ENCODE results near the gene KIF2A.

Gene KIF2A

DNA sequence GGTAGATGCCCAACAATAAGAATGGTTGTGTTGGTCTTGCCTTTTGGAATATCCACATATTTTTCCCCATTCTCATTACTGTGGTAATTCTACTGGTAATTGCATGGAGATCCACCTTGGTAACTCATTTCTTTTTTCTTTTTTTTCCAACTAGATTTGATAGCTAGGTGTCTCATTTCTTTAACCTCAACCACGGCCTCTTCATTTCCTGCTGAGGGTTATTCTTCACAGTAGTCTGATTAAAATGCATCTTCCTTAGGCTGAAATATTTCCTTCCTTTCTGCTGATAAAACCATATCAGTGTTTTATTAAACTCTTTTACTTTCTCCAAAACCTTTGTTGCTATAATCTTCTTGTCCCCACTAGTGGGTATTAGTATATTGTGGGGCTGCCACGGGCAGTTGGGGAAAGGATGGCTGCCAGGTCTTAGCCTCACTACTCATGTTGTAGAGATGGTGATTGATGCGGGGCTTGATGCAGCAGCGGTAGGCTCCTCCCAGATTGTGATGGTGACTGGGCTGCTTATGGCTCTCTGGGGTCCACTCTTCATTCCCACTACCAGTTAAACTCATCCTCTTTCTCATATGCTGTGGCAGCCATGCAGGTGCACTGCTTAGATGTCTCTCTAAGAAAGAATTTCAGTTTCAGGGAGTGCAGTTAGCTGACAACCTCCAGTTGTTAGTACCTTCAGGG is 35.9 kb downstream of the KIF2A start:
- no peak for DNase-seq (ENCODE audit: low read depth)
- H3K4me3 ChIP-seq (ENCODE audit: low read depth, low read length) = no peak overlapping the region
- TF ChIP-seq, protein P1, sequence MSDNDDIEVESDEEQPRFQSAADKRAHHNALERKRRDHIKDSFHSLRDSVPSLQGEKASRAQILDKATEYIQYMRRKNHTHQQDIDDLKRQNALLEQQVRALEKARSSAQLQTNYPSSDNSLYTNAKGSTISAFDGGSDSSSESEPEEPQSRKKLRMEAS (IDR thresholded peaks at IDR 0.05; ENCODE audit: low read depth, low read length) = no peak
- TF ChIP-seq POLR2A (IDR thresholded peaks at IDR 0.05; ENCODE audit: extremely low read depth, insufficient read length) = no peak

GRCh38 chr5:62342476-62342837 is 36.5 kb downstream of the KIF2A start:
- no peak overlapping the region for H3K4me3 ChIP-seq (ENCODE audit: low read depth, low read length)
- TF ChIP-seq CTCF (IDR thresholded peaks at IDR 0.05; ENCODE audit: low read depth, low read length) = no peak
- no peak for TF ChIP-seq MYC (IDR thresholded peaks at IDR 0.05; ENCODE audit: low read depth, low read length)
- TF ChIP-seq, protein P1 (IDR thresholded peaks at IDR 0.05; ENCODE audit: low read depth, low read length) = no peak
- no peak for TF ChIP-seq POLR2A (IDR thresholded peaks at IDR 0.05; ENCODE audit: extremely low read depth, insufficient read length)
- DNase-seq (ENCODE audit: low read depth) = no peak

GRCh38 chr5:62343428-62343827 is 37.4 kb downstream of the KIF2A start:
- DNase-seq (ENCODE audit: low read depth) = no peak
- H3K4me3 ChIP-seq (ENCODE audit: low read depth, low read length) = no peak overlapping the region
- no peak for TF ChIP-seq POLR2A (IDR thresholded peaks at IDR 0.05; ENCODE audit: extremely low read depth, insufficient read length)
- TF ChIP-seq, protein P1 (IDR thresholded peaks at IDR 0.05; ENCODE audit: low read depth, low read length) = no peak
- no peak for TF ChIP-seq CTCF (IDR thresholded peaks at IDR 0.05; ENCODE audit: low read depth, low read length)
- no peak for TF ChIP-seq MYC (IDR thresholded peaks at IDR 0.05; ENCODE audit: low read depth, low read length)

DNA sequence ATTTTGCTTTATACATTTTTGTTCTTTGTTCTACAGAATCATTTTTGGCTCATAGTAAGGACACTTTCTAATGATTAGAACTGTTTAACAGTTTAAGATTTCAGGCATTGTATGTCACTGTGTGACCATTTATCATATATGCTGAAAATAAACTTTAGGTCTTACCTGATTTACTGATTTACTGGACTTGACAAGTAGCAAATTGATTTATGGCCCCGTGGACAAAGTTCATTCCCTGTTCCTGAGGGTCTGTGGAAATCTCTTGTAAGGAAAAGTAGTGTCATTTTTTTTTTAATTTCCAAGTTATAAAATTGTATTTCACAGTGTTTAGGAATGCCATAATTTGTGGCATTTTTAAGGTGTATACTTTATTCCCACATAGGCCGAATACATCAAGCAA is 40.7 kb downstream of the KIF2A start:
- DNase-seq (ENCODE audit: low read depth) = no peak
- TF ChIP-seq CTCF (IDR thresholded peaks at IDR 0.05; ENCODE audit: low read depth, low read length) = no peak
- TF ChIP-seq POLR2A (IDR thresholded peaks at IDR 0.05; ENCODE audit: extremely low read depth, insufficient read length) = no peak
- no peak for TF ChIP-seq MYC (IDR thresholded peaks at IDR 0.05; ENCODE audit: low read depth, low read length)
- TF ChIP-seq, protein P1 (IDR thresholded peaks at IDR 0.05; ENCODE audit: low read depth, low read length) = no peak
- H3K4me3 ChIP-seq (ENCODE audit: low read depth, low read length) = no peak overlapping the region

DNA sequence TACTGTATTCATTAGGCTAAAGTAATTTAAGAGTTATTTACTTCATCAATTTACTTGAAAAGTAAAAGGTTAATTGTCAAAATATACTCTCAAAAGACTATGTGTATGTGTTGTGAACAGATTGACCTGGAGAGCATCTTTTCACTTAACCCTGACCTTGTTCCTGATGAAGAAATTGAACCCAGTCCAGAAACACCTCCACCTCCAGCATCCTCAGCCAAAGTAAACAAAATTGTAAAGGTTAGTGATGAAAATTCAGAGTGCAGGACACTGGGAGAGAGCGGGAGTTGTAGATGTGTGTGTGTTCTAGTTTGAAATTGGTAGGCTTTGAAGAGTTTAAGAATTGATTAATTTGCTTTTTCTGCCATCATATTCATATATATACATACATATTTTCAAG is 41.9 kb downstream of the KIF2A start:
- no peak for DNase-seq (ENCODE audit: low read depth)
- TF ChIP-seq POLR2A (IDR thresholded peaks at IDR 0.05; ENCODE audit: extremely low read depth, insufficient read length) (no peak), MYC (IDR thresholded peaks at IDR 0.05; ENCODE audit: low read depth, low read length) (no peak), CTCF (IDR thresholded peaks at IDR 0.05; ENCODE audit: low read depth, low read length) (no peak)
- TF ChIP-seq, protein P1 (IDR thresholded peaks at IDR 0.05; ENCODE audit: low read depth, low read length) = no peak

DNA sequence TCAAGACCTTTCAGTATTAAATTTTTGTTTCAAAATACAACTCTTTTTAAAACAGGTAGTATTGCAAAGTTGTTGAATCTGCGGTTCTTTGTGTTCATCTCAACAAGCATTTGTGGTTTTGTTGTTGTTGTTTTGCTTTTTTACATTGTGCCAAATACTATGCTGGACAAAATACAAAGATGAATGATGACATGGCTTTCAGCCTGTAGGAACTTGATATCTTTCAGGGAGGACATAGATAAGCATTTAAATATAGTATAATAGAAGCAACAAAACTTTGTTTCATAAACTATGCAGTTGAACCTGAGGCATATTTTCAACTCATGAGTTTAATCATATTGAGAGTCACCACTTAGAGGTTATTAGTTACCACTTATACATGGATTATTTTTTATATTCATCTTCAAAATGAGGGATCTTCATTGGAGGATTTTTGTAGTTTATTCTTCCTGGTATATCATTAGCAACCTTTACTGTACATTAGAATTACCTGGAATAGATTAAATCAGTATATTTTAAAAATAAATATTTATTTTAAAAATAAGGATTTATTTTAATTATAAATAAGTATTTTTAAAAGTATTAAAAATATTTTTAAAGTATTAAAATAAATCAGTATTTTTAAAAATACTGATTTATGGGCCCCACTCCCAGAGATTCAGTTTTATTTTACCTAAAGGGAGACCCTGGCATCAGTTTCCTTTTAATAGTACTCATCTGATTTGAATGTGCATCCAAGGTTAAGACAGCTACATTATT is 42.9 kb downstream of the KIF2A start:
- TF ChIP-seq CTCF (IDR thresholded peaks at IDR 0.05; ENCODE audit: low read depth, low read length) (no peak), POLR2A (IDR thresholded peaks at IDR 0.05; ENCODE audit: extremely low read depth, insufficient read length) (no peak), MYC (IDR thresholded peaks at IDR 0.05; ENCODE audit: low read depth, low read length) (no peak)
- TF ChIP-seq, protein P1 (IDR thresholded peaks at IDR 0.05; ENCODE audit: low read depth, low read length) = no peak
- DNase-seq (ENCODE audit: low read depth) = no peak
- H3K4me3 ChIP-seq (ENCODE audit: low read depth, low read length) = no peak overlapping the region

More for the DNA sequence above, 41.9 kb downstream of the KIF2A start:
- H3K4me3 ChIP-seq (ENCODE audit: low read depth, low read length) = no peak overlapping the region
